Measurements from ENCODE around the gene FILIP1.

DNA sequence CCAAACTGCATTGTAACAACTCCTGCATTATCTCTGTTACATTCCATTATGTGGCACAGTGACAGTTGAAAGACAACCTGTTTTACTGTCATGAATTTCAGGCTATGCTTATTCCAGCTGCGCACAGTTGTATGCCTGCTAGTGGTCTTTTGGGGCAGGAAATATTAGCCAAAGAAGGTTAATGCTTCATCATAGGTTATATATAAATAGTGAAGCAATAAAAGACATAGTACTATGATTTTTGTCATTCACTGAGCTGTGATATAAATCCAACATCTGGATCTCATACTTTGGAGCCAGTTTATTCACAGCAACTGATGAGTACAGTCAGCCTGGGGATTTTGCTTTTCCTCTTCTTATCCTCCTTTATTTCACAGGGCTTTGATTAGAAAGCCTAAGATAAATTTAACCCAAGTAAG, 55.6 kb downstream of the FILIP1 start:
- TF ChIP-seq, protein P1, sequence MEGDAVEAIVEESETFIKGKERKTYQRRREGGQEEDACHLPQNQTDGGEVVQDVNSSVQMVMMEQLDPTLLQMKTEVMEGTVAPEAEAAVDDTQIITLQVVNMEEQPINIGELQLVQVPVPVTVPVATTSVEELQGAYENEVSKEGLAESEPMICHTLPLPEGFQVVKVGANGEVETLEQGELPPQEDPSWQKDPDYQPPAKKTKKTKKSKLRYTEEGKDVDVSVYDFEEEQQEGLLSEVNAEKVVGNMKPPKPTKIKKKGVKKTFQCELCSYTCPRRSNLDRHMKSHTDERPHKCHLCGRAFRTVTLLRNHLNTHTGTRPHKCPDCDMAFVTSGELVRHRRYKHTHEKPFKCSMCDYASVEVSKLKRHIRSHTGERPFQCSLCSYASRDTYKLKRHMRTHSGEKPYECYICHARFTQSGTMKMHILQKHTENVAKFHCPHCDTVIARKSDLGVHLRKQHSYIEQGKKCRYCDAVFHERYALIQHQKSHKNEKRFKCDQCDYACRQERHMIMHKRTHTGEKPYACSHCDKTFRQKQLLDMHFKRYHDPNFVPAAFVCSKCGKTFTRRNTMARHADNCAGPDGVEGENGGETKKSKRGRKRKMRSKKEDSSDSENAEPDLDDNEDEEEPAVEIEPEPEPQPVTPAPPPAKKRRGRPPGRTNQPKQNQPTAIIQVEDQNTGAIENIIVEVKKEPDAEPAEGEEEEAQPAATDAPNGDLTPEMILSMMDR (IDR thresholded peaks at IDR 0.05), result no peak
- TF ChIP-seq POLR2A (IDR thresholded peaks at IDR 0.05), result no peak
- TF ChIP-seq EP300 (IDR thresholded peaks at IDR 0.05), result no peak

Measured in ovary (tissue), 3 donors.